ENCODE data around the gene RSPH6A.
A peak's percentile ranks its signal among the peaks of the same experiment; 100 is the strongest.

The RSPH6A gene

GRCh38 chr19:45825917-45826893 lies 11.1 kb upstream of the RSPH6A start:
- no peak for DNase-seq (ENCODE audit: low read depth in 1 of 2, low spot score in 1 of 2)

- DNase-seq (ENCODE audit: low read depth in 1 of 2, low spot score in 1 of 2): no peak
Measured at GRCh38 chr19:45825263-45825605, 10.1 kb upstream of the RSPH6A start.

- no peak for DNase-seq (ENCODE audit: low read depth in 1 of 2, low spot score in 1 of 2)
Measured at GRCh38 chr19:45824531-45825262, 9.6 kb upstream of the RSPH6A start.

DNA sequence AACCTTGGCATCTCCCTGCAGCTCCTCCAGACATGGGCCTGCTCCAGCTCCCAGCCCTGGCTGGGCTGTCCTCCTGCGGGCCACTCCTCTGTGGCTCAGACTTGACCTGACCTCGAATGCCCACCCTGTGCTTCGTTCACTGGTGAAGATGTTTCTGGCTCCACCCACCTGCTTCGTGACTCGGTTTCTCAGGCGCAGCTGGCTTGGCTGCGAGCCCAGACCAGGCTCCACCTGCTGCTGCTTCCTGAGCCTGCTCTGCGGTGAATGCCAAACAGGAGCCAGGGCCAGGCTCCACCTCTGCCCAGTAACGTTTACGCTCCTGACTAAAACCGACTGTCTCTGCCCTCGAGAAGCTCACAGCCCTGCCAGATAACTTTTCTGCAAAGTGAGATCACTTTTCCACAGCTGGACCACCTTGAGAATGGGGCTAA lies 8.9 kb upstream of the RSPH6A start:
- DNase-seq (ENCODE audit: low read depth in 1 of 2, low spot score in 1 of 2): no peak

GRCh38 chr19:45823182-45823581 lies 8.1 kb upstream of the RSPH6A start:
- no peak for DNase-seq (ENCODE audit: low read depth in 1 of 2, low spot score in 1 of 2)

- no peak for DNase-seq (ENCODE audit: low read depth in 1 of 2, low spot score in 1 of 2)
Measured at GRCh38 chr19:45822716-45823115, 7.6 kb upstream of the RSPH6A start.

GRCh38 chr19:45821570-45821969 lies 6.5 kb upstream of the RSPH6A start:
- DNase-seq (ENCODE audit: low read depth in 1 of 2, low spot score in 1 of 2): no peak

GRCh38 chr19:45821103-45821521 lies 6.0 kb upstream of the RSPH6A start:
- no peak for DNase-seq (ENCODE audit: low read depth in 1 of 2, low spot score in 1 of 2)

DNA sequence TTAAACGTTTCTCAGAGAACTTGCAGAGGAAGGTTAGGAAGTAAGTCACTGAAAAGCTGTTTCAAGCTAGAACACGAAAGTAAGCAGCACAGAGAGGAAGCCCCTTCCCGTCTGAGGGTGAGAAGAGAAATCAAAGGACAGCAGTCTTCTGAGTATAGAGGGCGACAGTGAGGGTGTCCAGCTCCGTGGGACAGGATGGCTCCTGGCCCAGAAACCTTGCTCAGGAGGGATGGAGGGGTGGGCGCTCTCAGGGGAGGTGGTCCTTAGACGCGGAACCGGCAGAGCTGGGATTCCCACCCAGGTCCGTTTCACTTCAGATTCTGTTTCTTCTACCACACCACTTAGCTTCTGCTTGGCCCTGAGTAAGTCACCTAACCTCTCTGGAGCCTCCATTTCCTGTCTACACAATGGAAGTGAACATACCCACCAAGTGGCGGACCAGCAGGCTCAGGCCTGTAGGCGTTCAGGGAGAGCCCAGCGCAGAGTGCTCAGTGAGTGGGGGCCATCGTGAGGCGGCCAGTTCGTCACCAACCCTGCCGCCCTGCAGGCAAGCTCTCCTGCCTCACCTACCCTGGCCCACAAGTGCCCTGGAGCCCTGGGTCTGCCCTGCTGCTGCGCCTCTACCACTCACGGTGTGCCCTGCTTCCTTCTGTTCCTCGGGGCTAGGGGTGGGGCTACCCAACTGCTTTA lies 5.5 kb upstream of the RSPH6A start:
- DNase-seq (ENCODE audit: low read depth in 1 of 2, low spot score in 1 of 2): no peak

- DNase-seq (ENCODE audit: low read depth in 1 of 2, low spot score in 1 of 2): no peak
Measured at GRCh38 chr19:45819769-45820168, 4.7 kb upstream of the RSPH6A start.

GRCh38 chr19:45817725-45818301 lies 2.7 kb upstream of the RSPH6A start:
- DNase-seq (ENCODE audit: low read depth in 1 of 2, low spot score in 1 of 2): no peak

DNA sequence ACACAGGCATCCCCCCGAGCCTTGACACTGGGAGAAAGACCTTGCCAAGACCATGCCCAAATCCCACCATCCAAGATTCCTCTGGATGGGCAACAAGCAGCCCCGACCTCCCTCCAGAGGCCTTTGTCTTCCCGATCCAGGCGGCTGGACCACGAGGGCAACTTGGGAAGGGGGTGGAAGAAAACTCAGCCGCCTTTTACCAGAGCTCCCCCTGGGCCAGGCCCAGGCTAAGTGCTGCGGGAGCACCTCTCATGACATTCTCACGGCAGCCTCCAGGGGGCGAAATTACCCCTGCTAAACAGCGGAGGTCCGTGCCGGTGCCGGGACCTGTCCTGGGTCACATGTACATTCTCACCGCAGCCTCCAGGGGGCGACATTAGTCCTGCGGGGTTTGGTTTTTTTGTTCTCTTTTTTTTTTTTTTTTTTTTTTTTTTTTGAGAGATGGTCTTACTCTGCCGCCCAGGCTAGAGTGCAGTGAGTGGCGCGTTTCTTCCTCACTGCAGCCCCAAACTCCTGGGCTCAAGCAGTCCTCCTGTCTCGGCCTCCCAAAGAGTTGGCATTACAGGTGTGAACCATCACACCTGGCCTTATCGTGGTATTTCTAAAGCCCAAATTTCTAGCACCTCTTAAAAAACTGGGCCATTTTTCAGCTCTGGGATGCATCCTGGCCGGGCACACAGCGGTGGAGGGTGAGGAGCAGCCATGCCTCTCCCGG lies 2.1 kb upstream of the RSPH6A start:
- DNase-seq (ENCODE audit: low read depth in 1 of 2, low spot score in 1 of 2): peak; percentile 90 to 96

DNA sequence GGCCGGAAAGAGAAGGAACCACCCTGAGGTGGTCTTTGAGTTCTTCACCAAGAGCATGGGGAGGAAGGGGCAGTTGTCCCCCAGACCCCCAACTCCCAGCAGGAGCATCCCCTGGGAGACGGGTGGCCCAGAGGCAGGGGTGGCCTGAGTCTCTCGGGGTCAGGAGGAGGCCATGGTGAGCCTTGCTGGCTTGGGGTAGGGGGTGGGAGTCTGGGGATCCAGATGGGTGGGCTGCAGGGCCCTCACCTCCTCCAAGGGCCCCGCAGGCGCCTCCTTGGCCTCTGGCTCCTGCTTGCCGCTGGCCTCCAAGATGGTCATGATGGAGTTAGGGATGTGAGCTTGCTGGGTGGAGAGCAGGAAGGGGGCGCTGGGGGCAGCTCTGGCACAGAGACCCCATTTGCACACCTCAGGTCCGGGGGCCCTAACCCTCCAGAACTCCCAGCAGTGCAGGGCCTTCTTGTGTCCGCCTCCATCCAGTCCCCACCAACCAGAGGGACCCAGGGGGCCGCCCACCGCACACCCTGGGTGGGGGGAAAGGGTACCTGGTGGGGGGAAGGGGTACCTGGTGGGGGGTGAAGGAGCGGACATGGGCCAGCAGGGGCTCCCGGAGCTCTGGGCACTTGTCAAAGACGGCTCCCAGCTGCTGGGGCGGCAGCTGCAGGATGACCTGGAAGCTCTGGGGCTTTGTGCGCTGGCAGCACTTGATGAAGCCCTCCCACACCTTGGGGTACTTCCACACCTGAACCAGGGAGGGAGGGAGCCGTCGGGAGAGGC lies 1.3 kb upstream of the RSPH6A start:
- DNase-seq (ENCODE audit: low read depth in 1 of 2, low spot score in 1 of 2): no peak

DNA sequence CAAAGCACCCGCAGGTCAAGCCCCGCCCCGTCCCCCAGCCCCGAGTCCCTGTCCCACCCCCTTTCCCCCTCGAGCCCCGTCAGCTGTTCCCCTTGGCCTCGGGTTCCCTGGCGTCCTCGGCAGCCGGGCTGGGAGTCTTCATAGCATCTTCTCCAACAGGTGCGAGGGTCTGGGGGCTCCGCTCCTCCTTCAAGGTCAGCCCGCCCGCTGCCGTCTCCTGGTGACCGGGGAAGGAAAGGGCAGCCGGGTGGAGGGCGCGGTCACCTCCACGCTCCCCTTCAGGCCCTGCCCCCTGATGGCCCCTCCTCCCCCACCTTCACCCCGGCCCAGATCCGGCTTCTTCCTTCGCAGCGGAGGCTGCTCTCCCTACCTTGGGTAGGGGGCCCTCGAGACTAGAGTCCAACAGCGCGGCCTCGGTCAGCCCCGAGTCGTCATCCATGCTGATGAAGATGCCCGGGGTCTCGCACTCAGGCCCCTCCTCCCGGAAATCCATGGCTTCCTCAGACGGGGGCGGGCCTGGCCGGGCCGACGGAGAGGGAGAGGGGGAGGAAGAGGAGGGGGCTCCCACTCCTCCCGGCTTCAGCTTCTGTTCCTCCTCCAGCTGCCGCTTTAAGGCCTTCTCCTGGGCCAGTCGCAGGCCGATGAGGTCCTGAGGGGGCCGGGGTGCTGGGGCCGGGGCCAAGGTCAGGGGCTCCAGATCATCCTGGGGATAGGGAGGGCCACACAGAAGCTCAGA lies 541 bp upstream of the RSPH6A start:
- no peak for DNase-seq (ENCODE audit: low read depth in 1 of 2, low spot score in 1 of 2)

GRCh38 chr19:45814166-45814780 lies 835 bp downstream of the RSPH6A start:
- DNase-seq (ENCODE audit: low read depth in 1 of 2, low spot score in 1 of 2): no peak

- DNase-seq (ENCODE audit: low read depth in 1 of 2, low spot score in 1 of 2): no peak
Measured at GRCh38 chr19:45812297-45812696, 2.8 kb downstream of the RSPH6A start.

GRCh38 chr19:45809643-45810159 lies 5.4 kb downstream of the RSPH6A start:
- no peak for DNase-seq (ENCODE audit: low read depth in 1 of 2, low spot score in 1 of 2)

- DNase-seq (ENCODE audit: low read depth in 1 of 2, low spot score in 1 of 2): no peak
Measured at GRCh38 chr19:45805719-45806118, 9.4 kb downstream of the RSPH6A start.

DNA sequence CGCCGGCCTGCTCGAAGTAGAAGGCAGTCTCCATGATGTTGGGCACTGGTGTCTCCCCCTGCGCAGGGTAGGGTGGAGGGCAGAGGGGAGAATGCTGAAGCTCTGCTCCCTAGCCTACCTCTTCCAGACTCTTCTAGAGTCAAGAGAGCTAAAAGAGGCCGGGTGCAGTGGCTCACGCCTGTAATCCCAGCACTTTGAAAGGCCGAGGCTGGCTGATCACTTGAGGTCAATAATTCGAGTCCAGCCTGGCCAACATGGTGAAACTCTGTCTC lies 10.2 kb downstream of the RSPH6A start:
- DNase-seq (ENCODE audit: low read depth in 1 of 2, low spot score in 1 of 2): no peak
